ENCODE results near the gene LRP8. TPM values are rescaled to one million over a fixed set of nuclear protein-coding genes. Genes with fewer than 3 reads are reported as not detected.

Gene LRP8
- total RNA-seq, 1 donor from 2014 or later = 15.6 TPM

- Mint-ChIP-seq H3K9me3 (no peaks in the 10 kb centered on the region), H3K27me3 (ENCODE audit: insufficient read depth, low read depth) (peaks cover 22% of the 10 kb centered on the region), H3K4me1 (peaks cover 64% of the 10 kb centered on the region), H3K4me3 (peak overlapping the region; percentile 60), H3K36me3 (peaks cover 3% of the 10 kb centered on the region), H3K27ac (peak overlapping the region; percentile 79)
- Histone ChIP-seq H2AFZ (replicated peaks) (no peak overlapping the region), H3K4me2 (peak overlapping the region; percentile 21), H3F3A (ENCODE audit: low read depth) (no peaks in the 10 kb centered on the region), H3K4me1 (peaks cover 46% of the 10 kb centered on the region), H3K9ac (peak overlapping the region; percentile 30), H3K9me3 (ENCODE audit: low read depth) (no peaks in the 10 kb centered on the region), H3K4me3 (no peak overlapping the region), H4K20me1 (ENCODE audit: low read depth) (peaks cover 29% of the 10 kb centered on the region), H3K36me3 (no peaks in the 10 kb centered on the region), H3K79me2 (ENCODE audit: low read depth) (peaks cover 45% of the 10 kb centered on the region), H3K27me3 (no peaks in the 10 kb centered on the region), H3K27ac (no peak overlapping the region)
- DNase-seq (ENCODE audit: low spot score) = no peak
- TF ChIP-seq CTCF (IDR thresholded peaks at IDR 0.05) (no peak), EZH2phosphoT487 (IDR thresholded peaks at IDR 0.05) (no peak), EZH2 (IDR thresholded peaks at IDR 0.05) (no peak)
These were observed 31.6 kb downstream of the LRP8 start for GRCh38 chr1:53296117-53296749.

- H3K27me3 Mint-ChIP-seq (ENCODE audit: insufficient read depth, low read depth) = peaks cover 20% of the 10 kb centered on the region
- Histone ChIP-seq H3K79me2 (ENCODE audit: low read depth) (peaks cover 45% of the 10 kb centered on the region), H3K27me3 (no peaks in the 10 kb centered on the region), H3K4me2 (no peak overlapping the region), H3K4me3 (no peak overlapping the region), H2AFZ (replicated peaks) (no peak overlapping the region), H3K27ac (no peak overlapping the region), H4K20me1 (ENCODE audit: low read depth) (peaks cover 29% of the 10 kb centered on the region), H3F3A (ENCODE audit: low read depth) (no peaks in the 10 kb centered on the region), H3K4me1 (peaks cover 48% of the 10 kb centered on the region), H3K9me3 (ENCODE audit: low read depth) (no peaks in the 10 kb centered on the region), H3K36me3 (no peaks in the 10 kb centered on the region), H3K9ac (peak overlapping the region; percentile 30)
- H3K27ac Mint-ChIP-seq = peak overlapping the region; percentile 79
- H3K4me1 Mint-ChIP-seq = peaks cover 64% of the 10 kb centered on the region
- DNase-seq (ENCODE audit: low spot score) = no peak
- TF ChIP-seq EZH2 (IDR thresholded peaks at IDR 0.05) = no peak
- TF ChIP-seq CTCF (IDR thresholded peaks at IDR 0.05) = no peak
- TF ChIP-seq EZH2phosphoT487 (IDR thresholded peaks at IDR 0.05) = no peak
- peaks cover 3% of the 10 kb centered on the region for H3K36me3 Mint-ChIP-seq
- no peaks in the 10 kb centered on the region for H3K9me3 Mint-ChIP-seq
- peak overlapping the region; percentile 60 for H3K4me3 Mint-ChIP-seq
These were observed 32.1 kb downstream of the LRP8 start for GRCh38 chr1:53295726-53296116.

- Histone ChIP-seq H3K36me3 (no peaks in the 10 kb centered on the region), H3K79me2 (ENCODE audit: low read depth) (peaks cover 45% of the 10 kb centered on the region), H3K9ac (no peak overlapping the region), H4K20me1 (ENCODE audit: low read depth) (peaks cover 29% of the 10 kb centered on the region), H3K27me3 (no peaks in the 10 kb centered on the region), H3K9me3 (ENCODE audit: low read depth) (no peaks in the 10 kb centered on the region), H3F3A (ENCODE audit: low read depth) (no peaks in the 10 kb centered on the region), H3K4me3 (no peak overlapping the region), H3K4me1 (peaks cover 52% of the 10 kb centered on the region), H3K27ac (no peak overlapping the region), H3K4me2 (no peak overlapping the region), H2AFZ (replicated peaks) (no peak overlapping the region)
- Mint-ChIP-seq H3K4me3 (no peak overlapping the region), H3K36me3 (peaks cover 3% of the 10 kb centered on the region), H3K27ac (peak overlapping the region; percentile 94), H3K9me3 (no peaks in the 10 kb centered on the region), H3K27me3 (ENCODE audit: insufficient read depth, low read depth) (peaks cover 20% of the 10 kb centered on the region), H3K4me1 (peaks cover 66% of the 10 kb centered on the region)
- TF ChIP-seq EZH2 (IDR thresholded peaks at IDR 0.05) (no peak), CTCF (IDR thresholded peaks at IDR 0.05) (no peak), EZH2phosphoT487 (IDR thresholded peaks at IDR 0.05) (no peak)
- no peak for DNase-seq (ENCODE audit: low spot score)
These were observed 32.6 kb downstream of the LRP8 start for GRCh38 chr1:53295295-53295694.
